Activated naive CD8-positive, alpha-beta T cell treated with anti-CD3 and anti-CD28 coated beads, Interleukin-2, amount 50 U/mL, for 24 hours (primary cell): Measurements from ENCODE around the gene PTPRN2.
A peak's percentile ranks its signal among the peaks of the same experiment; 100 is the strongest.
"Not testable (repeated sequence)": the region's sequence is repeated elsewhere in the genome, so short reads cannot be mapped to it uniquely, and the experiment has no call there.

Source experiments
- ATAC-seq: fragments of 150-1000 bp; cut with Tn5 transposase; one replicate; pipeline ENCODE4 v1.10.0; 2021
- DNase-seq: peaks from one replicate; pipeline ENCODE4 v3.0.0; 2021
- H3K27ac Mint-ChIP-seq: one replicate; pipeline ENCODE4 v1.8.0; 2021; ENCODE audit warnings: mild to moderate bottlenecking, mixed read lengths
- H3K27me3 Mint-ChIP-seq: one replicate; pipeline ENCODE4 v1.8.0; 2021; ENCODE audit warnings: mixed read lengths
- H3K36me3 Mint-ChIP-seq: one replicate; pipeline ENCODE4 v1.8.0; 2021; ENCODE audit warnings: low read depth, mixed read lengths
- H3K4me1 Mint-ChIP-seq: one replicate; pipeline ENCODE4 v1.8.0; 2021; ENCODE audit warnings: mixed read lengths
- H3K4me3 Mint-ChIP-seq: one replicate; pipeline ENCODE4 v1.8.0; 2021; ENCODE audit warnings: mild to moderate bottlenecking, moderate library complexity, mixed read lengths
- H3K9me3 Mint-ChIP-seq: one replicate; pipeline ENCODE4 v1.8.0; 2021; ENCODE audit warnings: mixed read lengths

Gene PTPRN2

DNA sequence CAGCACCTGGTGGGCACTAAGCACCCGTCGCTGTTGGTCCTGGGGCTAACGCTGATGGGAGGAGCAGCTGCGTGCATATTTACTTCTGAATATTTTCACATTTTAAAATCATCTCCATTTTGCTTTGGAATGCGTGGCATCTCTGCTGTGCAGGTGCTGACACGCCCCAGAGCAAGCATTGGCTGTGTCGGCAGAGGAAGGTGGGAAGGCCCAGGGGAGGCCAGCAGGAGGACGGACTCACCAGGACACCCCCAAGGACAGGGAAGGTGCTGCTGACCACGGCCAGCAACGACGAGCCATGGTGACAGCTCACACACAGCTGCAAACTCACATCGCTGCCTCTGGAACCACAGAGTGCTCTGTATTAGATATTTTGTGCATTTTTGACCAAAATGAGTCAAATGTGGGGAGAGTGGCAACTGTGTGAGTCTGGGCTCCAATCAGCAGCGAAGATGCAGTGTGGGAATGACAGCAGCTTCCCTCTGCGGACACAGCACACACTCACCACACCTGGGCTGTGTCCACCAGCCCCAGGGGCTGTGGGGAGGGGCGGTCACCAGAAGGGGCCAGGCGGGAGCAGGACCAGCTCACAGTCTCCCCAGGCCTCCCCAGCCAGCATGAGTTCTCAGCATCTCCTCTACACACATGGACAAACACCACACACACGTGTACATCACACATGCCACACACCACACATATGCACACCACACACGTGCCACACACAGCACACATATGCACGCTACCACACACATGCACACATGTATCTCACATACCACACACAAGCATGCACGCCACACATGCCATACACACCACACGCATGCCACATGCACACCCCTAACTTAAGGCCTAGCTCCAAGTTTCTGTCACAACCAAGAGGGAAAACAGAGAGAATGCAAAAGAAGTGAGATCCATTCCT, 58.2 kb downstream of the PTPRN2 start:
- Mint-ChIP-seq H3K4me3 (no peak overlapping the region), H3K4me1 (no peaks in the 10 kb centered on the region), H3K36me3 (no peaks in the 10 kb centered on the region), H3K27ac (no peak overlapping the region), H3K9me3 (peaks cover 3% of the 10 kb centered on the region), H3K27me3 (peaks cover 3% of the 10 kb centered on the region)
- DNase-seq: no peak
- ATAC-seq: no peak

DNA sequence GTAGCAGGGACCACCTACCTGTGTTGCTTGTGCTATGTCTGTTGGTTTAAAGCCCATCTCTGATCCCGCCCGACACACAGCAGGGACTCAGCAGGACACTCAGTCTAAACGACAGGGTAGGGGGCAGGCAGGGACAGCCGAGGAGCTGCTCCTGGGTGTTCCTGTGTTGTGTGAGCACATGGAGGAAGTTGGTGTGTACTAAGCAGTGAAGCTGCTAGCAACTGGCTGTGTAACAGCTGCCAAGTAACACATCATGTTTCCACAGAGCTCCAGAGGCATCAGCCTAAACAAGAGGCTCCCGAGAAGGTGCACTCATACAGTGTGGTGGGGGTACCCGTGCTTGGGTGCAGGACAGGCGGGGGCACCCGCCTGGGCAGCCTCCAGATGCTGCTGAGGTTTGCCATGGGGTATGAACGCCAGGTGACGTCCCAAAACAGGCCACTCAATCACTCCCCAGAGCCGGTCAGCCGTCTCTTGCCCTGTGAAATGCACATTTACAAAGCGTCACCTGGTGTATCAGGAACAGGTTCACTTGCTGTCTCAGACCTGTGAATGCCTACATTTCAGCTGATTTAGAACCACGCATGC, 59.6 kb downstream of the PTPRN2 start:
- DNase-seq (no peak), ATAC-seq (peak; percentile 12)
- Mint-ChIP-seq H3K9me3 (peaks cover under 1% of the 10 kb centered on the region), H3K4me3 (no peak overlapping the region), H3K36me3 (no peaks in the 10 kb centered on the region), H3K27ac (no peak overlapping the region), H3K27me3 (peaks cover 3% of the 10 kb centered on the region), H3K4me1 (no peaks in the 10 kb centered on the region)

DNA sequence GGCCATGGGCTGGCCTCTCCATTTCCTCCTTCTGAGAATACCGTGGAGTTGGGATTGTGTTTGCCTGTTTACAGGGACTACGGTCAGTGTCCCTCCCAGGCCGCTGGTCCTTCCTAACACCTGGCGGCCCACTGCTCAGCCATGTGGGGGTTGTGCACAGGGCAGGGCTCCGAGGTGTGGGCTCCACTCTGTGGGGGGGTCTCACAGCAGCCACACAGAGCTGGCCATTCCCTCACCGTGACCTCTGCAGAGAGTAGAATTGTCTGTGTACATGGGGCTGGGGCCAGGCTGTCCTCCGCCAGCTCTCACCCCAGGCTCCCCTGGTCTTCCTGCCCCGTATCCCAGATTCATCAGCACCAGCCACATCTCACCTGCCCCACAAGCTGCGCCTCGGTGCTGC, 60.1 kb downstream of the PTPRN2 start:
- no peak for DNase-seq
- Mint-ChIP-seq H3K36me3 (no peaks in the 10 kb centered on the region), H3K9me3 (no peaks in the 10 kb centered on the region), H3K4me3 (no peak overlapping the region), H3K4me1 (no peaks in the 10 kb centered on the region), H3K27me3 (no peaks in the 10 kb centered on the region), H3K27ac (no peak overlapping the region)
- ATAC-seq: no peak

DNA sequence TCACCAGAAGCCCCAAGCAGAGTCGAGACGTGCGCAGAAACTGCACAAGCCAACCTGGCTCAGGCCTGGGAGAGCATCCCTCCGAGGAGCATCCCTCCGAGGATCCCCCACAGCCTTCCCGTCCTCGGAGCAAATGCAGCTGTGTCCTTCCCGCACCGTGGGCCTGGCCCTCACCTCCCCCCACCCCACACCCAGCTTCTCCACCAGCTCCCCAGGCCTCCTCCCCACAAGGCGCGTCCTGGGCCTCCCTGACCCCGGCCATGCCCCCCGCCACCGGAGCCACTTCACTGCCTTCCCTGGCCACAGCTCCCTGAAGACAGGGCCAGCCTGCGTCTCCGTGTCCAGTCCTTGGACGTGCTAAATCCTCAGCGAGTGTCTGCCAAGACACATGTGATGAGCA, 60.6 kb downstream of the PTPRN2 start:
- H3K27me3 Mint-ChIP-seq: no peaks in the 10 kb centered on the region
- H3K36me3 Mint-ChIP-seq: no peaks in the 10 kb centered on the region
- H3K4me1 Mint-ChIP-seq: no peaks in the 10 kb centered on the region
- H3K4me3 Mint-ChIP-seq: no peak overlapping the region
- DNase-seq: no peak
- H3K27ac Mint-ChIP-seq: no peak overlapping the region
- no peaks in the 10 kb centered on the region for H3K9me3 Mint-ChIP-seq
- ATAC-seq: no peak

DNA sequence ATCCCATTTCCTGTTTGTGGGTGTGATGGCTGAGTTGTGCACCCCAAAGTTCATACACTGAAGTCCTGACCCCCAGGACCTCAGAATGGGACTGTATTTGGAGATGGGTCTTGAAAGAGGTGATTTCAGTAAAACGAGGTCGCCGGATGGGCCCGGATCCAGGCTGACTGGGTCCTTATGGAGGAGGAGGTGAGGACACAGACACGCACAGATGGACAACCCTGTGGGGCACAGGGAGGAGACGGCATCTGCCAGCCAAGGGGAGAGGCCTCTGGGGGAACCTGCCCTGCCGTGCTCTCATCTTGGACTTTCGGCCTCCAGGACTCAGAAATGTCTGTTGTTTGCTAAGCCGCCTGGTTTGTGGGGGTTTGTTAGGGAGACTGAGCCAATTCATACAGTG, 61.1 kb downstream of the PTPRN2 start:
- Mint-ChIP-seq H3K27me3 (no peaks in the 10 kb centered on the region), H3K36me3 (no peaks in the 10 kb centered on the region), H3K9me3 (no peaks in the 10 kb centered on the region), H3K4me3 (no peak overlapping the region), H3K4me1 (no peaks in the 10 kb centered on the region), H3K27ac (no peak overlapping the region)
- DNase-seq: no peak
- no peak for ATAC-seq

DNA sequence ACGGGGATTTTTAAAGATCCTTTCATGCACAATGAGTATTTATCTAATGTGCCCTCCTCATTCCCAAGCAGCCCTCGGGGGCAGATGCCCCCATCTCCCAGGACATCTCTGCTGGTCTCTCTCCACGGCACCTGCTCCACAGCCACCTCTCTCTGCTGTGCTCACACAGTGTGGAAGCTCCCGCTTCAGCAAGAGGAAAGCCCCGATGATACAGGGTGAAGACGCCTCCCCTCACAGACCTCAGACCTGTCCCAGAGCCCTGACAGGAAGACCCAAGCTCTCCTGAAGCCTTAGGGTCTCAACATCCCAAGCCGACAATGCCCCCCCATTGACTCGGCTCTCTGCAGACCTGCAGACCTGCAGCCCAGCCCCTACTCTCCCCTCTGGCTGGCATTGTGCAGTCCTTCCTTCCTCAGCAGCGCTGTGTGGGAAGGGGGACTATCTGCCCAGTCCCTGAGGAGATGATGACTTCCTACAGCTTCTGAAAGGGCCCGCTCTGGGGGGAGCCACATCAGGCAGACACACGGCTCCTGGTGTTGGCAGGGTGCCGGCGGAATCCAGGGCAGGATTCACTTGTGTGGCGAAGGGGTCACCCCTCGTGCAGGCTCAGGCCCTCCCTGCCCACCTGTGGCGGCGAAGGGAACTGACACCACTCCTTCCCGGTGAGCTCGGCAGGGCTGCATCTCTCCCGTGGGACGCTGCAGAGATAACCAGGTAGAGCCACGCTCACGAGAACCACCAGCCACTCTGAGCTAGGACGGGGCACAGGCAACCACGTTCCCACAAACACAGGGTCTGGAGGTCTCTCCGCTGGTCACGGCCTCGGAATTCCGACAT, 61.8 kb downstream of the PTPRN2 start:
- no peak overlapping the region for H3K27ac Mint-ChIP-seq
- H3K4me1 Mint-ChIP-seq: no peaks in the 10 kb centered on the region

DNA sequence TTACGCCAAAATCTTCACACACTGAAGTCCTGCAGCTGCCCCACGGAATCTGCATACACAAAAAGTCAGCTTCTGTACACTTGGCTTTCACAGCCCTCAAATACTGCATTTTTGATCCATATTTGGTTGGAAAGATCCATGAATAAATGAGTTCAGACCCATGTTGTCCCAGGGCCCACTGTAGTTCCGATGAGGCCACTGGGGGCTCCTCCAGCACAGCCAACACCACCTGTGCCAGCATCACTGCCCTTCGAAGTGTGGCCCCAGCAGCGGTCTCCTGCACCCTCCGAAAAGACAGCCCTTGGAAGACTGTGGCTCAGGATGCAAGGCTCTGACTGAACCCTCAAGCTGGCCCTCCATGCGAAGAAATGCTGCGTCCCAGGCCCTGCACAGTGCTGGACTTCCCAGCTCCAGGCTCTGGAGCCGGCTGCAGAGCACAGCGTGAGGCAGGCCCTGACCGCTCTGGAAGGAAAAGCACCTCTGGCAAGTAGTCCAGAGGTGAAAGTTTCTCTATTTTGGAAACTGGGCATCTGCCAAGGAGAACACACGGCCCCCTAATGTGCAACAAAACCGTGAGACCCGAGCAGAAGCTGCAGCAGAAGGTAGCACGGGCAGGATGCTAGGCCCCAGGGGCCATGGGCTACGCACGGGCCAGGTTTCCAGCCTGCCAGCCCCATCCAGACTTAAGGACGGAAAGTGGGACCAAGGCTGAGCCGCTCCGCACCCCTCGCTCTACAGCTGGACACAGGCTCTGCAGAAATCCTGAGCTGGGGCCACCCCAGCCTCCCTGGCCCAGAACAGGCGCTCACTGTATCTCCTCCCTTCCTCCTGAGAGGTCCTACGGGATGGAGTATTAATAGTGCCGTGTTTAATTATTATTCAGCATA, 62.6 kb downstream of the PTPRN2 start:
- Mint-ChIP-seq H3K36me3 (no peaks in the 10 kb centered on the region), H3K4me3 (no peak overlapping the region), H3K9me3 (no peaks in the 10 kb centered on the region), H3K27me3 (no peaks in the 10 kb centered on the region), H3K27ac (no peak overlapping the region), H3K4me1 (no peaks in the 10 kb centered on the region)
- DNase-seq (no peak), ATAC-seq (peak; percentile 12)

More for the DNA sequence above, 61.8 kb downstream of the PTPRN2 start:
- Mint-ChIP-seq H3K9me3 (no peaks in the 10 kb centered on the region), H3K36me3 (no peaks in the 10 kb centered on the region), H3K4me3 (no peak overlapping the region), H3K27me3 (no peaks in the 10 kb centered on the region)
- ATAC-seq: no peak
- no peak for DNase-seq

DNA sequence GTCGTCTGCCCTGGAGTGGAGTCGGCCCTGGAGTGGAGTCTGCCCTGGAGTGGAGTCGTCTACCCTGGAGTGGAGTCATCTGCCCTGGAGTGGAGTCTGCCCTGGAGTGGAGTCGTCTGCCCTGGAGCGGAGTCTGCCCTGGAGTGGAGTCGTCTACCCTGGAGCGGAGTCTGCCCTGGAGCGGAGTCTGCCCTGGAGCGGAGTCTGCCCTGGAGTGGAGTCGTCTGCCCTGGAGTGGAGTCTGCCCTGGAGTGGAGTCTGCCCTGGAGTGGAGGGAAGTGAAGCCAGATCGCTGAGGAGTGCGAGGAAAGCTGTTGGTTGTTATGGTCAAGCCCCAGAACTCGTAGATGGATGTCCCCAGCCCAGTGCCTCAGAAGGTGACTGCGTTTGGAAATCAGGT, 63.3 kb downstream of the PTPRN2 start:
- H3K27me3 Mint-ChIP-seq, H3K4me1 Mint-ChIP-seq, H3K4me3 Mint-ChIP-seq, H3K36me3 Mint-ChIP-seq, ATAC-seq, H3K9me3 Mint-ChIP-seq, DNase-seq, H3K27ac Mint-ChIP-seq: not testable (repeated sequence)

DNA sequence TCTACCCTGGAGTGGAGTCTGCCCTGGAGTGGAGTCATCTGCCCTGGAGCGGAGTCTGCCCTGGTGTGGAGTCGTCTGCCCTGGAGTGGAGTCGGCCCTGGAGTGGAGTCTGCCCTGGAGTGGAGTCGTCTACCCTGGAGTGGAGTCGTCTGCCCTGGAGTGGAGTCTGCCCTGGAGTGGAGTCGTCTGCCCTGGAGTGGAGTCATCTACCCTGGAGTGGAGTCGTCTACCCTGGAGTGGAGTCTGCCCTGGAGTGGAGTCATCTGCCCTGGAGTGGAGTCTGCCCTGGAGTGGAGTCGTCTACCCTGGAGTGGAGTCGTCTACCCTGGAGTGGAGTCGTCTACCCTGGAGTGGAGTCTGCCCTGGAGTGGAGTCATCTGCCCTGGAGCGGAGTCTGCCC, 63.7 kb downstream of the PTPRN2 start:
- not testable (repeated sequence) for H3K4me1 Mint-ChIP-seq, H3K27me3 Mint-ChIP-seq, H3K36me3 Mint-ChIP-seq, H3K27ac Mint-ChIP-seq, DNase-seq, H3K4me3 Mint-ChIP-seq, H3K9me3 Mint-ChIP-seq, ATAC-seq

DNA sequence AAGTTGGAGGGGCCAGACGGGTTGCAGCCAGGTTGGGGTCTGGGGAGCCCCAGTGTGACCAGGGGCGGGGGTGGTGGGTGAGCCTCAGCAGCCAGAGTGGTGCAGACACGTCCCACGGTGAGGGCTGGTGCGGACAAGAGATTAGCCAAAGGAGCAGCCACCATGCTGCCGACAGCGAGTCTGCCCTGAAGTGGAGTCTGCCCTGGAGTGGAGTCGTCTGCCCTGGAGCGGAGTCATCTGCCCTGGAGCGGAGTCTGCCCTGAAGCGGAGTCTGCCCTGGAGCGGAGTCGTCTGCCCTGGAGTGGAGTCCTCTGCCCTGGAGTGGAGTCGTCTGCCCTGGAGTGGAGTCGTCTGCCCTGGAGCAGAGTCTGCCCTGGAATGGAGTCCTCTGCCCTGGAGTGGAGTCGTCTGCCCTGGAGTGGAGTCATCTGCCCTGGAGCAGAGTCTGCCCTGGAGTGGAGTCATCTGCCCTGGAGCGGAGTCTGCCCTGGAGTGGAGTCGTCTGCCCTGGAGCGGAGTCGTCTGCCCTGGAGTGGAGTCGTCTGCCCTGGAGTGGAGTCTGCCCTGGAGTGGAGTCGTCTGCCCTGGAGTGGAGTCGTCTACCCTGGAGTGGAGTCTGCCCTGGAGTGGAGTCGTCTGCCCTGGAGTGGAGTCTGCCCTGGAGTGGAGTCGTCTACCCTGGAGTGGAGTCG, 64.3 kb downstream of the PTPRN2 start:
- H3K27me3 Mint-ChIP-seq, H3K4me1 Mint-ChIP-seq, ATAC-seq, DNase-seq, H3K4me3 Mint-ChIP-seq, H3K27ac Mint-ChIP-seq, H3K36me3 Mint-ChIP-seq, H3K9me3 Mint-ChIP-seq: not testable (repeated sequence)

DNA sequence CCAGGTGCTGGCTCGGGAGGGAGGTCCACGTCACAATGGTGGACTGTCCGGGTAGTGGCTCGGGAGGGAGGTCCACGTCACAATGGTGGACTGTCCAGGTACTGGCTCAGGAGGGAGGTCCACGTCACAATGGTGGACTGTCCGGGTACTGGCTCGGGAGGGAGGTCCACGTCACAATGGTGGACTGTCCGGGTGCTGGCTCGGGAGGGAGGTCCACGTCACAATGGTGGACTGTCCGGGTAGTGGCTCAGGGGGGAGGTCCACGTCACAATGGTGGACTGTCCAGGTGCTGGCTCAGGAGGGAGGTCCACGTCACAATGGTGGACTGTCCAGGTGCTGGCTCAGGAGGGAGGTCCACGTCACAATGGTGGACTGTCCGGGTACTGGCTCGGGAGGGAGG, 65.8 kb downstream of the PTPRN2 start:
- H3K4me3 Mint-ChIP-seq, H3K36me3 Mint-ChIP-seq, H3K4me1 Mint-ChIP-seq, DNase-seq, H3K27ac Mint-ChIP-seq, H3K9me3 Mint-ChIP-seq, H3K27me3 Mint-ChIP-seq, ATAC-seq: not testable (repeated sequence)

DNA sequence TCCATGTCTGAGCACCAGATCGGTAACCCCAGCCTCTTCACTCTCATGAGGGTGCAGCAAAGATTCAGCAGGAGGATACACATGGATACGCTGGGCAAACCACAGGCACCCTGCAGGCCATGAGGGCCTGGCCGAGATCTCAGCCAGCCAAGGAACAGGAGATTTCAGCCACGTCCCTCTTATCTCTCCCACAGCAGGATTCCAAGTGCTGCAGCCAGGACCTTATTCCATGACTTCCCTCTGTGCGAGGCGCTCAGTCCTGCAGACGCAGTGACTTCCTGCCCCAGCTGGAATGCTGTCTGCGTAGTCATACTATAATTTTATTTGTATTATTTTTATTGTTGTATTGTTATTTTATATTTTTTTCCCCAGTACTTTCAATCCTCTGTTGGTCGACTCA, 66.8 kb downstream of the PTPRN2 start:
- H3K27ac Mint-ChIP-seq: no peak overlapping the region
- H3K27me3 Mint-ChIP-seq: peaks cover 5% of the 10 kb centered on the region
- DNase-seq: no peak
- no peaks in the 10 kb centered on the region for H3K9me3 Mint-ChIP-seq
- H3K4me3 Mint-ChIP-seq: no peak overlapping the region
- no peaks in the 10 kb centered on the region for H3K4me1 Mint-ChIP-seq
- no peaks in the 10 kb centered on the region for H3K36me3 Mint-ChIP-seq
- ATAC-seq: no peak

DNA sequence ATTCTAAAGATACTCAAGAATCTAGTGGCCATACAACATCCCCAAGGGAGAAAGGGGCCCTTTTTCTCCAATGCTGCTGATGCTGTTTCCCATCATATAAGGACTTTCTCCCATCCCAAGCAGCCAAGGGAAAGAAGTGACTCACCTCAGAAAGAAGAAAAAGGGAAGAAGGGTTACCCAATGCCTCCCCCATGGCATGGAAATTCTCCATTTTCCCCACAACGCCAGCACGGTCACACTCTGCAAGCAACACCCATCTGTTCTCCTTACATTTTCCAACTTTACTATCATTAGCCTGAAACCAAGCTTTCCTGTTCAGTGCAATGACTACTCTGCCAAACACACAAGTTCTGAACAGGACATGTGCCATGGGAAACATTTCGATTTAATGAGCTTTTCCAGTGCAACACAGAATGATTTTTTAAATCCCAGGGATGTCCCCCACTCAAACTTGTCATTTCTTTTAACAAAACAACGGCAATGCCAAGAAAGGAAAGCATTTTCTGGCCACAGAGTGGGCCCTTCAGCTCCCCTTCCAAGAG, 67.9 kb downstream of the PTPRN2 start:
- Mint-ChIP-seq H3K4me1 (no peaks in the 10 kb centered on the region), H3K4me3 (no peak overlapping the region), H3K27me3 (peaks cover 8% of the 10 kb centered on the region), H3K27ac (no peak overlapping the region), H3K36me3 (no peaks in the 10 kb centered on the region), H3K9me3 (peaks cover 3% of the 10 kb centered on the region)
- no peak for ATAC-seq
- no peak for DNase-seq
